Esophagus squamous epithelium (tissue), 4 donors: Measurements from ENCODE around the gene DFFA.

Experiments used
- CTCF ChIP-seq, 6 experiments: fragments of 450-650 bp in 4 of 6; fragments of 200-600 bp in 2 of 6; sonication (generic) in 2 of 6; IDR thresholded peaks; one replicate each; pipeline ENCODE4 v1.5.1; 2016 to 2019; ENCODE audit warnings: antibody characterized with exemption in 6 of 6, mild to moderate bottlenecking in 4 of 6, moderate library complexity in 4 of 6
- POLR2A ChIP-seq, 4 donors: fragments of 450-650 bp; IDR thresholded peaks; one replicate each; pipeline ENCODE4 v1.6.1; 2017; ENCODE audit warnings: antibody characterized with exemption in 4 of 4, mild to moderate bottlenecking in 4 of 4, moderate library complexity in 3 of 4

DNA sequence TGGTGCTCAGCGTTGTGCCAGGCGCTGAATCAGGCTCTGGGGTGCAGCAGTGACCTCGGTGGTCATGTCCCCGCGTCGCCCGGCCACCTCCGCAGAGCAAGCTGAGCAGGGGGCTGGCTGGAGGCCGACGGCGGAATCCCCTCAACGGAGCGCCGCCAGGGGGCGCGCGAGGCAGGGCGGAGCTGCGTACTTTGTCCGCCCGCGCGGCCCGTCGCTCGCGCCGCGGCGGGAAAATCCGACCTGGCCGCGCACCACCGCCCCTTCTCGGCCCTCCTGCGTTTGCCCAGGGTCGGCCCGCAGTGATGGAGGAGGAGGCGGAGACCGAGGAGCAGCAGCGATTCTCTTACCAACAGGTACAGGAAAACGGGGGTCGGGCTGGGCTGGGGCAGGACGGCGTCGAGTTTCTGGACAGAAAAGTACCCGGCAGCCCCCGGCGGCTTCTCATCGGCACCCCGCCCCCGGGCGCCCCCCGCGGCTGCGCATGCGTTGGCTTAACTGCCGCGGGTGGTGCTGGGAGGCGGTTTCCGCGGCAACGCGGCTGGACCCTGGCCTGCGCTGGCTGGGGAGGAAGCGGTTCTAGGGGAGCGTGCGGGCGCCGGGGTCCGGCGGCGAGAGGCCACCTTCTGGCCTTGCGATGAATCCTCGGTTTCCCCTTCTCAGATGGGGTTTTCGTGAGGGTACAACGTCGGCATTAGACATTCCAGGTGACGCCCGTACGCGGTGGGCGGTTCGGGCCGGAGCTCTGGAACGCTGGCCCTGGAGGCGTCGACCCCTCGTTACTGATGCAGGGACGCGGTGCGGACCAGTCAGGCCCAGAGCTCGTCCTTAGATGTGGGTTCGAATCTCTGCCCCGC lies 41.9 kb downstream of the DFFA start, which contains the start of gene CENPS:
- TF ChIP-seq POLR2A (IDR thresholded peaks at IDR 0.05) (peak in 2 of 4 donors; percentile 6 to 23), CTCF (IDR thresholded peaks at IDR 0.05) (peak; percentile 96 to 99 (median 98))
